ENCODE measurements around the gene AK1. TPM values are rescaled to one million over a fixed set of nuclear protein-coding genes. Genes with fewer than 3 reads are reported as not detected.
A peak's percentile ranks its signal among the peaks of the same experiment; 100 is the strongest.

The AK1 gene
- total and polyA plus RNA-seq, 2 of the 13 experiments (the other 11 are each of a cell fraction or from before 2014, with no cell fraction given): 19.1 to 32.8 TPM

DNA sequence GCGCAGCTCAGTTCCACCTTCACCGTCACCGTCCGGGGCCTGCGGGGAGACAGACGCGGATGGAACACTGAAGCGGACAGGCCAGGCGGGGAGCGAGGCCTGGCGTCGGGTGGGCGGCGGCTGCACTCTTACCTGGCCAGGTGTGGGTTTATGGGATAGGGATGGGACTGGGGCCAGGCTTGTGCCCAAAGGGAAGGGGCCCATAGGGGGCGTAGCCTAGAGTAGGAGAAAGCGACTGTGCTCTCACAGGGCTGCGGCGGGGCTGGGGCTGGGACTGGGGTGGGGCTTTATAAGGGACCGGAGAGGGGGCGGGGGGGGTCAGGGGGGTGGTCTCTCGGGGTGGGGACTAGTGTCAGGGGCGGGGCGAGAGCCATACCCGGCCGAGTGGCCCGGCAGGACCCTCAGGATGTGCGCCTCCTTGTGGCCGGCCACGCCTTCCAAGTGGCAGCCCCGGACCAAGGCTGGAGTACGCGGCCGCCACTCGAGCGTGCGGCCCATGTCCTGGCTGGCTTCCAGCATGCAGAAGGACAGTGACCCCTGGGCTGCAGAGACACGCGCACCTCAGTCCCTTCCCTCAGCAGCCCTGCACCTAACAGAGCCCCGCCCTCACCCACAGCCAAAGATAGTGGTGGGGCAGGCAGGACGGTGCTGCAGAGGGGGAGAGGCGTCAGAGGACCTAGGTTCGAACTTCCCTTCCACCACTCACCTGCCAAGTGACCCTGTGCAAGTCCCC is 52.0 kb downstream of the AK1 start (continued):
- TF ChIP-seq SKIL (CRISPR knock-in tag; IDR thresholded peaks at IDR 0.05; ENCODE audit: borderline replicate concordance) (peak; percentile 59; the same call in 1 of the 2 replicates), FOXO4 (CRISPR knock-in tag; conservative IDR thresholded peaks at IDR 0.05) (no peak), TCF7 (IDR thresholded peaks at IDR 0.05; ENCODE audit: low read depth) (no peak), ZNF225 (CRISPR knock-in tag; IDR thresholded peaks at IDR 0.05) (no peak), ZNF124 (CRISPR knock-in tag; IDR thresholded peaks at IDR 0.05) (0 out of 2 replicates have a peak, but pooled peaks have one; percentile 70), PRDM10 (CRISPR knock-in tag; IDR thresholded peaks at IDR 0.05; ENCODE audit: low read depth) (no peak), MIER3 (CRISPR knock-in tag; IDR thresholded peaks at IDR 0.05; ENCODE audit: borderline replicate concordance) (0 out of 2 replicates have a peak, but pooled peaks have one; percentile 19), SOX5 (CRISPR knock-in tag; IDR thresholded peaks at IDR 0.05; ENCODE audit: borderline replicate concordance) (0 out of 2 replicates have a peak, but pooled peaks have one; percentile 20), MEIS1 (CRISPR knock-in tag; IDR thresholded peaks at IDR 0.05; ENCODE audit: borderline replicate concordance) (peak; percentile 37; the same call in 1 of the 2 replicates), SUZ12 (IDR thresholded peaks at IDR 0.05; ENCODE audit: low read depth, low read length) (no peak), SIN3B (IDR thresholded peaks at IDR 0.05; ENCODE audit: low read length) (no peak), ARNTL (CRISPR knock-in tag; IDR thresholded peaks at IDR 0.05) (peak; percentile 72; the same call in 1 of the 2 replicates), NCOR1 (IDR thresholded peaks at IDR 0.05; ENCODE audit: borderline replicate concordance, low read length) (no peak), ZNF878 (CRISPR knock-in tag; IDR thresholded peaks at IDR 0.05) (no peak), GPBP1L1 (CRISPR knock-in tag; IDR thresholded peaks at IDR 0.05) (no peak), ZKSCAN5 (CRISPR knock-in tag; IDR thresholded peaks at IDR 0.05) (no peak), TCF12 (IDR thresholded peaks at IDR 0.05) (no peak), TCF12 (CRISPR knock-in tag; IDR thresholded peaks at IDR 0.05) (no peak), PRMT3 (CRISPR knock-in tag; IDR thresholded peaks at IDR 0.05; ENCODE audit: borderline replicate concordance, low read depth) (no peak), NFE2L1 (CRISPR knock-in tag; IDR thresholded peaks at IDR 0.05; ENCODE audit: borderline replicate concordance) (no peak)
- TF ChIP-seq, protein P1, sequence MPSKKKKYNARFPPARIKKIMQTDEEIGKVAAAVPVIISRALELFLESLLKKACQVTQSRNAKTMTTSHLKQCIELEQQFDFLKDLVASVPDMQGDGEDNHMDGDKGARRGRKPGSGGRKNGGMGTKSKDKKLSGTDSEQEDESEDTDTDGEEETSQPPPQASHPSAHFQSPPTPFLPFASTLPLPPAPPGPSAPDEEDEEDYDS (CRISPR knock-in tag; IDR thresholded peaks at IDR 0.05): no peak

Measured in HepG2 (cell line).